ENCODE data around the gene NUP153.
"Not testable (repeated sequence)": the region's sequence is repeated elsewhere in the genome, so short reads cannot be mapped to it uniquely, and the experiment has no call there.

Gene NUP153

GRCh38 chr6:17581282-17581681, 125.4 kb downstream of the NUP153 start:
- not testable (repeated sequence) for H3K4me3 ChIP-seq (replicated peaks; ENCODE audit: insufficient read depth, low read length); DNase-seq (ENCODE audit: low read depth in 1 of 2, low spot score in 1 of 2); H3K27ac ChIP-seq (replicated peaks); H3K27me3 ChIP-seq (ENCODE audit: insufficient read depth, poor library complexity, severe bottlenecking)

- H3K27me3 ChIP-seq (ENCODE audit: insufficient read depth, poor library complexity, severe bottlenecking): no peaks in the 10 kb centered on the region
- no peak for DNase-seq (ENCODE audit: low read depth in 1 of 2, low spot score in 1 of 2)
- H3K4me3 ChIP-seq (replicated peaks; ENCODE audit: insufficient read depth, low read length): no peak overlapping the region
- H3K27ac ChIP-seq (replicated peaks): no peak overlapping the region
- TF ChIP-seq CTCF (IDR thresholded peaks at IDR 0.05; ENCODE audit: insufficient read depth, low read length) (no peak), GABPA (IDR thresholded peaks at IDR 0.05; ENCODE audit: low read depth) (no peak), POLR2AphosphoS5 (IDR thresholded peaks at IDR 0.05; ENCODE audit: low read depth) (no peak), REST (IDR thresholded peaks at IDR 0.05; ENCODE audit: insufficient replicate concordance, low read depth) (no peak), SPI1 (IDR thresholded peaks at IDR 0.05; ENCODE audit: borderline replicate concordance, low read depth) (no peak)
Measured at GRCh38 chr6:17580518-17581048, 126.1 kb downstream of the NUP153 start.

GRCh38 chr6:17577059-17577458, 129.7 kb downstream of the NUP153 start:
- DNase-seq (ENCODE audit: low read depth in 1 of 2, low spot score in 1 of 2): no peak
- Histone ChIP-seq H3K27ac (replicated peaks) (no peak overlapping the region), H3K4me3 (replicated peaks; ENCODE audit: insufficient read depth, low read length) (no peak overlapping the region), H3K27me3 (ENCODE audit: insufficient read depth, poor library complexity, severe bottlenecking) (no peaks in the 10 kb centered on the region)
- TF ChIP-seq POLR2AphosphoS5 (IDR thresholded peaks at IDR 0.05; ENCODE audit: low read depth) (no peak), GABPA (IDR thresholded peaks at IDR 0.05; ENCODE audit: low read depth) (no peak), REST (IDR thresholded peaks at IDR 0.05; ENCODE audit: insufficient replicate concordance, low read depth) (no peak), SPI1 (IDR thresholded peaks at IDR 0.05; ENCODE audit: borderline replicate concordance, low read depth) (no peak), CTCF (IDR thresholded peaks at IDR 0.05; ENCODE audit: insufficient read depth, low read length) (no peak)

GRCh38 chr6:17574866-17575560, 131.7 kb downstream of the NUP153 start:
- Histone ChIP-seq H3K4me3 (replicated peaks; ENCODE audit: insufficient read depth, low read length) (no peak overlapping the region), H3K27me3 (ENCODE audit: insufficient read depth, poor library complexity, severe bottlenecking) (no peaks in the 10 kb centered on the region), H3K27ac (replicated peaks) (no peak overlapping the region)
- TF ChIP-seq GABPA (IDR thresholded peaks at IDR 0.05; ENCODE audit: low read depth): no peak
- TF ChIP-seq REST (IDR thresholded peaks at IDR 0.05; ENCODE audit: insufficient replicate concordance, low read depth): no peak
- no peak for TF ChIP-seq POLR2AphosphoS5 (IDR thresholded peaks at IDR 0.05; ENCODE audit: low read depth)
- no peak for TF ChIP-seq SPI1 (IDR thresholded peaks at IDR 0.05; ENCODE audit: borderline replicate concordance, low read depth)
- TF ChIP-seq CTCF (IDR thresholded peaks at IDR 0.05; ENCODE audit: insufficient read depth, low read length): no peak
- no peak for DNase-seq (ENCODE audit: low read depth in 1 of 2, low spot score in 1 of 2)
